ENCODE results near the gene HNRNPA0.

The HNRNPA0 gene

DNA sequence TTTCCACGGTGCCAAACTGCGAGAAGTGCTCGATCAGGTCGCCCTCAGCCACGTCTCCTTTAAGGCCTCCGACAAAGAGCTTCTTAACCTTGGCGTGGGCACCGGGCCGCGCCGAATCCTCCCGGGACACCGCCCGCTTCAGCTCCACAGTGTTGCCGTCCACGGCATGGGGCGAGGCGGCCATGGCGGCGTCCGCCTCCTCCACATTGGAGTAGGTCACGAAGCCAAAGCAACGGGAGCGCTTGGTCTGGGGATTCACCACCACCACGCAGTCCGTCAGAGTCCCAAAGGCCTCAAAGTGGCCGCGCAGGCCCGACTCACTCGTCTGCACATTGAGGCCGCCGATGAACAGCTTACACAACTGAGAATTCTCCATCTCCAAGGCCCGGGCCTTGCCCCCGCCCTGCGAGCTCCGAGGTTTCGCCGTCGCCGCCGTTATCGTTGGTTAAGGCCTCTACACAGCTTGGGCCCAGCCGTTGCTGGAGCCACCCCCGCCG lies 424 bp downstream of the HNRNPA0 start:
- no peak for DNase-seq

DNA sequence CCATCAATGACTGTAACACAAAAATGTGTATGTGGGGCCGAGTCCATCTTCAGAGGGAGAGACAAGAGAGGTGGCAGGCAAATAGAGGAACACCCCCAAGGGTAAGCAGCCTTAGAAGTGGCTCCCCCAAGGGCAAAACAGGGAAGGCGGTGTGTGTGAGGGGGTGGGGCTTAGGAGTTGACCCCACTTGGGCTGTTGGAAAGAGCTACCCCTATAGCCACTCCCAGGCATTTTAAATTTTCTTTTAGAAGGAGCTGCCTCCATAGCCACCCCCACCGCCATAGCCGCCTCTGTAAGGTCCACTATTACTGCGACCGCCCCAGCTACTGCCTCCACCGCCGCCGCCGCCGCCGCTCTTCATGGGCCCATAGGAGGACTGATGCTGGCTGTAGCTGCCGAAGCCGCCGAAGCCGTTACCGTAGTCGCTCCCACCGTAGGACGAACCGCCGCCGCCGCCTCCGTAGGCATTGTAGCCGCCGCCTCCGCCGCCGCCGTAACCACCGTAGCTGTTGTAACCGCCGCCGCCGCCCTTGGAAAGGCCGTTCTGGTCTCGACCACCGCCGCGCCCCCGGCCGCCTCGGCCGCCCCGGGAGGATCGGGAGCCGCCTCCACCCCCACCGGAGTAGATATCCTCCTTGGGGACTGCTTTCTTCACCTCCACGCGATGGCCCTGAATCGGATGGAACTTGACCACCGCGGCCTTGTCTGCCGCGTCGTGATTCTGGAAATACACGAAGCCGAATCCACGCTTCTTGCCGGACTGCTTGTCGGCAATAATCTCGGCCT lies 1.1 kb downstream of the HNRNPA0 start:
- DNase-seq, result no peak

DNA sequence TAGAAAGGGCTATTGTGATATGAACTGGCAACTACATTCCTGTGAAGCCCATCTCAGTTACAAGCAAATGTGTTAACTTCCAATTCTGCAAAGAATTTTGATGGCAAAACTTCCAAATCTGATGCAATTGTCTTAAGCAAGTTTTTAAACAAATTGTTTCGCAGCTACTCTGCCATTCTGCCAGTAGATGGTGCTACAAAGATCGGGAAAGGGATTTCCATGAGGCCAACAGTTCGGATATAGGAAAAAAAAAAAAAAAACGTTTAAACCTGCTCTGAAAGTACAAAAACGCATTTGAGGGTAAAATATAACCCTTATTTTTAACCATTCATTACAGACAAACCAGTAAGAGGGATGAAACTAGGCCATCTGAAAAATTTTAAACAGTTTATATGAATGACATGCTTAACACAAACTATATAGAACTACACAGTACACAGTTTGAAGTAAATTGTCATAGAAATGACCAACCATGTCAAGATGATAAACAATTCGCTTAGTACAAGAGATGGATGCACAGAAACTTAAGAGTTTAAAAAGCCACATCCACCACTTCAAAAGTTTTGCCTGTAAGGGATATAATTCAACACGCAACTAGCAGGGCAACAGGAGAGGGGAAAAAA lies 2.2 kb downstream of the HNRNPA0 start:
- no peak for DNase-seq

DNA sequence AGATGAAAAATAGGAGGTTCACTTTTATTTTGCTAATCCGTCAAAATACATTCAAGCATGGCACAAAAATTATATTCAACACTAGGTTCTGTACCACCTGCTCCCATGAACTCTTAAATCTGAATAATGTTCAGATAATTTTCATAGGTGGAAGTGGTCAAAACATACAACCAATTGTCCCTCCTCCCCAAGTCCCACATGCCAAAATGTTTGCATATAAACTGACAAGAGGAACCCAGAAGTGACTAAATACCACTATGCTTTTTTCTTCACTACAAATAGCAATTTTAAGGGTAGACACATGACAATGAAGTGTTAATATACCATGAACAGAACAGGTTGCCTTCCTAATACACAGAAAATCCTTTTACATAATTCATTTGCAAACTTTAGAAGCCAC lies 3.7 kb downstream of the HNRNPA0 start:
- no peak for DNase-seq

DNA sequence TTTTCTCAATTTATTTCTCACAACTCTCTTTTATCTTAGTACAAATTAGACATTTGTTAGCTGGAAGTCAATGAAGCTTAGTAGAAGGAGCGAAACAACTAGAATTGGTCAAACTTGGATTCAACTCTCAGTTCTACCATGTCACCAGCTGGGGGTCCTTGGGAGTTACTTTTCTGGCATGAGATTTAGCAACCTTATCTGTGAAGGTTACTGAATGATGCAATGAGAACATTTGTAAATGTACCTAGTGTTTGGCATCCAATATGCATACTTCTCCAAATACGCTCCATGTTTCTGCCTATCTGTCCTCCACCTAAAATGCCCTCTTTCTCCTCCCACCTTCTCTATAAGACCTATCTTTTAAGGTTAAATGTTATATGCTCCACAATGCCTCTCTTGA lies 6.3 kb downstream of the HNRNPA0 start:
- no peak for DNase-seq

DNA sequence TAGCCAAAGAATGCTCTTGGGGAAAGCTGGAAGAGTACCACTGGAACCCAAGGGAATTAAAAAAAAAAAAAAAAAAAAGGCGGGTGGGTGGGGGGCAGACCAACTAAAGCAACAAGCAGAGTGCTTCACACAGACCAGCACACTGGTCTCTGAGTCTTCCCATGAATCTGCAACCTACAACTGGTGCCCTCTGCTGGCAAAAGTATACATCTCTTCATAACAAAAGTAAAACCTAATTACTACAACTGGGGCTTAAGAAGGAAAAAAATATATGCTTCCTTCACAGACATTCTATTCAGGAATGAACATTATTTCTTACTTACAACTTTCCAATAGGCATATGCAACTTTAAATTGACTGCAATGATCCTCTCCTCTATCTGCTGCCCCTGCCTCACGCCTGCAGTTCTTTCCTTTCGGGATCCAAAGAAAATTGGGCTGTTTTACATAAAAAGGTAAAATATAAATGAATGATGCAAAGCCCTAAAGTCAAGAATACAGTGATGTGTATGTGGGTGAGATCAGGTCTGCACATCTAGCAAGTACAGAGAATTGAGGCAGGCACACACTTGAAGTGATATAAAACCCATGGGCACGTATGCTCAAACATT lies 11.0 kb downstream of the HNRNPA0 start:
- no peak for DNase-seq

DNA sequence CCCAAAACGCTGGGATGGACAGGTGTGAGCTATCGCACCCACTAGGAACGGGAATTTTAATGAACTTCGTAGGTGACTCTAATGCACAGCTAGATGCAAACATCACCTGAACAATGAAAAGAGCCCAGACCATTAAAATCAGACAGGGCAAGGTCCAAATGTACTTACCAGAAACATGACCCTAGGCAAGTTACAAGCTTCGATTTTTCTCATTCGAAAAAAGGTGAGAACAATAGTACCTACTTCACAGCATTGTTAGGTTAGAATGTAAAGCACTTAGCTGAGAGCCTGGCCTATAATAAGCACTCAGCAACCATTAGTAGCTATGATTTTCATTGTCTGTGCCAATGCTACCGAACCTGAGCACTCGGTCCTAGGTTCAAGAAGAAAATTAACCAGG lies 12.4 kb downstream of the HNRNPA0 start:
- no peak for DNase-seq

DNA sequence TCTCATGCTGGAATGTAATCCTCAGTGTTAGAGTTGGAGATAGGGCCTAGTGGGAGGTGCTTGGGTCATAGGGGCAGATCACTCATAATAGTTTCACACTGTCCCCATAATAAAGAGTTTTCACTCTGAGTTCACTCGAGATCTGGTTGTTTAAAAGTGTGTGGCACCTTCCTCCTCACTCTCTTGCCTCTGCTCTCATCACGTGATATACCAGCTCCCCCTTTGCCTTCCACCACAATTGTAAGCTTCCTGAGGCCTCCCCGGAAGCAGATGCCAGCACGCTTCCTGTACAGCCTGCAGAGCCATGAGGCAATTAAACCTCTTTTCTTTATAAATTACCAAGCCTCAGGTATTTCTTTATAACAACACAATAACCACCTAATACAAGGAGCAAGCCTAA lies 14.4 kb downstream of the HNRNPA0 start:
- no peak for DNase-seq

DNA sequence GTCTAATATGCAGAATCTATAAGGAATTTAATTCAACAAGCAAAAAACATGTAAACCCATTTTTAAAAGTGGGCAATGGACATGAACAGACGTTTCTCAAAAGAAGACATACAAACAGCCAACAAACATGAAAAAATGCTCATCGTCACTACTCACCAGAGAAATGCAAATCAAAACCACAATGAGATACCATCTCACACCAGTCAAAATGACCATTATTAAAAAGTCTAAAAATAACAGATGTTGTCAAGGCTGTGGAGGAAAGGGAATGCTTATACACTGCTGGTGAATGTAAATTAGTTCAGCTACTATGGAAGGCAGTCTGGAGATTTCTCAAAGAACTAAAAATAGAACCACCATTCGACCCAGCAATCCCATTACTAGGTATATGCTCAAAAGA lies 15.2 kb downstream of the HNRNPA0 start:
- no peak for DNase-seq

DNA sequence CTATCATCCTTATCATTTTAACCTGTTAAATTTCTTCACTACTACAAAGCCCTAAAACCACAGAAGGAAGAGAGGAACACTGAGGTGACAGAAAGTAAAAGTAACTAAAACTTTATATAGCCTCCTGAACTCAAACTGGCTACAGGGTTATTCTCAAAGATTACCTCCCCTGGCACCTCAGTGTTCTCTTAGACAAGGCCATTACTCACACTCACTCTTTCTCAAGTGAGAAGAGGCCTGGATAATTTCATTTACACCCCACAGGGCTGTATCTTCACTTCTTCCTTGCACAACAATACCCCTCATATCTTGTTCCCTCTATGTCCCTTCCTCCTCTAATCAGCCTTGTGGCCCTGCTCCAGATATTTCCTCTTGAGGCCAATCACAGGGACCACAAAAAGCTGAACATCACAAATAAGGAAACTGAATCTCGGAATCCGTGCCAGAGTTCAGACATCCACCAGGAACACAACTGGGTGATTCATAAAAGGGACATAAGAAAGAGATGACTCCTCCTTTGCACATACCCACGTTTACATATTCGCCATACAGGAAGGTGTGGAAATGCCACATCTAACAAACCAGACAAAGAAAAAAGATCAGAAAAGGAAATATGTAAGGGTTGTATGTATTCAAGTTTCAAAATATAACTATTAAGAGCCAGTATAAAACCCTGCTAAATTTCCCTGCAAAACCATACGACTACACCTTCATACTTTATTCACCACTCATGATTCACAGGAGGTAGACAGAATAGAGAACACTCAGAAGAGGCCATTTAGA lies 16.6 kb downstream of the HNRNPA0 start:
- no peak for DNase-seq

DNA sequence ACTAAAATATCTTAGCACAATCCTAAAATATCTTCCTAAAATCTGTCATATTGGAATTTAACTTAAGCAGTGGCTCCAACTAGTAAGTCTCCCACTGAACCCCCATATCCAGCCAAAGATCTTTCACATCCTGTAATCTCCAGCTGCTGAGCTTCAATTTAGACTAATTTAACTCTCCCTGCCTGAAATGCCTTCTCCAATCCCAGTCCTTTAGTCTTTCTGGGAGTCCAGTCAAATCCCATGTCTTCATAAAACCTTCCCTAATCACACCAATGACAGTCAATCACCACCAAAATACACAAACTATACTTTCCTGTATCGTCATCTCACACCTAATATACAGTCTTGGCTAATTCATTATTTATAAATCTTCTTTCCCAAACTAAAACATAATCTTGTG lies 17.7 kb downstream of the HNRNPA0 start:
- no peak for DNase-seq

DNA sequence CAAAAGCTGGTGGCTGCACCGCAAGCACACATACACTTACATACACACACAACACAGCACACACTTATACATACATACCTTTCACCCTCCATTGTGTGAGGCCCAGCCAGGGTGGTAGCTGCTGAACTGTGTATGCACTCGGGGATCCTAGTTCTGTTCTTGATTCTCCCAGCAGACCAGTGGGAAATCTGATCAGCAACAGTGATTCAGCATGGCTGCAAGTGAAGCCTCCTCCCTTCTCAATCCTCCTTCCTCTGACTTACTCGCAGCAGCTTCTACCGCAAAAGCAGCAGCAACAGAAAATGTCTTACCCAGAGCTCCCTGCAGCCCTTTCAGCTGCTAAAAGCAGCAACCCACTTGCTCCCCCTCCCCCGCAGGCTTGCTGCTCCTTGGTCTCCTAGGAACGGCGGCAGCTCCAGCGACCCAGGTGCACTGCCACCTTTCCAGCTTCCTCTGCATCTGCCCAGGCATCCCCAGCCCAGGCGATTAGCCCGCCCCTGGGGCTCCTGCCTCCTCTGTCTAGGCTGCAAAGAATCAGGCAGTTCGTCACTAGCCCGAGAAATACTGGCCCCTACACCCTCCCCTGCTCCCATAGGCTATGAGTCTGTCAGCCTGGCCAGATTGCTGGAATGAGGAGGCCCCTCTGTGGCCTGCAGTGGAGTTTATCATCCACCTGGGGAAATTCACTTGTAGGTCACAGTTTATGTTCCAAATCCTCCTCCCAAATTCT lies 18.4 kb downstream of the HNRNPA0 start, which contains the start of gene KLHL3:
KLHL3 (minus strand) TSS at position 535 of the 730 bp plus-strand sequence; CDS start at position 92, 443 bp downstream.
- no peak for DNase-seq

DNA sequence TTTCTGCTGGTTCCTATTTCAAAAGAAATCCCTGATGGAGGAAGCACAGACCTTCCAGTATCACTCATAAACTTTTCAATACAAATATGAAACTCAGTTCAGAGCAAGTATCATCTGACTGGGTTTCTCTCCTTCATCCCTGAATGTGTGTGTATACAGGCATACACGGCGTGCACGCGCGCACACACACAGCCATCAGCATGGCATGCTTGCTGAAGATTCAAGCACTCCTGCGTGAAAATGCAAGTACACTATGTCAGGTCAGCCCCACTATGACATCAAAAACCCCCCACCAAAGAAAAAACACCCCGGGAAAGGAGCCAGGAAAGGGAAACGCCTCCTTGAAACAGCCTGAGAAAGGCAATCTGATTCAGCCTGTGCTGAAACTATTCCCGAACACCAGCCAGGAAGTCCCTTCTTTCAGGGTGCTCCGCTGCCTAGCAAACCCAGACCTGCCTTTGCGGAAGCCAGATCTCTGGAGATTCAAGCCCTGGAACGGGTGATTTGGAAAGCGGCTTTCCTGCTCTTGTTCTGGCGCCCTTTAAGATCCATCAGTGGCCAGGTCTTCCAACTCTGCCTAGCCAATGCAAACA lies 19.1 kb downstream of the HNRNPA0 start:
- no peak for DNase-seq

DNA sequence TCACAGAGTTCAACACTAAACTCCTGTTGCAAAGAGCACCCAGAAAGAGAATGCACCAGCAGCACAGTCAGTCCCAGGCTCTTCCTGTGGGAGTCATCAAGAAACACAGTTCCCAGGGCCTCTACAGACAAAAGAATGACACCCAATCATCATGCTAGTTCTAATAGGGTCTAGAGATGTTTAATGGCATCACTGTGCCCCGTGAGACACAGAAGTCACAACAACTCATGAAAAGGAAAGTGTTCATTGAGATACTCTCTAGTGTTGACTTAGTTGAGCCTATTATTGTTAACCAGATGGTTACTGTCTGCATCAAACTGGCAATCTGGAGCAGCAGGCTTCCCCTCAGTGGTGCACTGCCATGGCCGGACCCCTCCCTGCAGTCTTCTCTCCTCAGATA lies 19.8 kb downstream of the HNRNPA0 start:
- no peak for DNase-seq

DNA sequence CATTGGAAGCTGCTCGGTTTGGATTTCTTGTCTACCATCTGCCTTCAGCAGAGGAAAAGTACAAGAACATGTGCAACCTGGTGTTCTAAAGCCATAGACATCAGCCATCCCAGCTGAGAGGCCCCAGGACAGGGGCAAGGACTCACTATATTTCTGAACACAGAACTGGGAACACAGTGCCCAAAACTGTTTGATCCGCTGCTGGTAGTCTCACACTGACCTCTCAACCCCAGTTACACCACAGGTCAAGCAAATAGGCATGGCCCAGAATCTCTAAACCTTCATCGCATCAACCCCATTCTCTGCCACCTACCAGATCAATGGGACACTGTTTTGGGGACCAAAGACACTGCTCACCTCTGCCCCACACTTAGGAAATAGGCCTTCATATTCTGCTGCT lies 20.2 kb downstream of the HNRNPA0 start:
- DNase-seq, result no peak

DNA sequence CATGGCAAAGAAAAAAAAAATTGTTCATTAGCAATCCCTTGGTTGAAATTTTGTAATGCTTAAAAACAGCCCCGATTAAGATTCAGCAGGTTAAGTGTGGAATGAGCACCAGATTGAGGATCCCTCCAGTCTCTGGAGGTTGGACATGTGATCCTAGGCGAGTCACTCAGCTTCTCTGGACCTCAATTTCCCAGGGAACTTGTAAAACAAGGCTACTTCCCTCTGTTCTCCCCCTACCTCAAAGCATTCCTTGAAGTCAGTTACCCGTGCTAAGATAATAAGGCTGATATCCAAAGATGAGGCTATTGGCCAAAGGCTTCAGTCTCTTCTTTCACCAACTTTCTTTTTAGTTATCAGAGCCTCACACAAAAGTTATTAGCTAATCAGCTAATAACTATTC lies 21.2 kb downstream of the HNRNPA0 start:
- no peak for DNase-seq

DNA sequence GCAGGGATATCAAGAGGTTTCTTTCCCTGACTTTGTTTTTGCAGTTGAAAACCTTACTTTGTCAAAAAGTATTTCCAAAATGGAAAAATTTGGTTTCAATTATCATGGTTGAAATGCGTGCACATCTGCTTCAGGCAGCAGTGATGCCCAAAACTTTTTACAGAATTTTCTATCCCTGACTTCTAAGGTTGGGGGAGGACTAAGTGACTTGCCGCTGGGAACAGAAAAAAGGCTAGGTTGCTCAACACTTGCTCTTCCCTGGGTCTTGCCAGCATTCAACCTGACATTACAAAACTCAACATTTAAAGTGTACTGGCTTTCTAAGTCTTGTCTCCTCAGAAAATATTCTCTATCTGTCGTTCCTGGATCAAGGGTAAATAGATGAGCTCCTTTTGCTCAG lies 23.0 kb downstream of the HNRNPA0 start:
- no peak for DNase-seq

DNA sequence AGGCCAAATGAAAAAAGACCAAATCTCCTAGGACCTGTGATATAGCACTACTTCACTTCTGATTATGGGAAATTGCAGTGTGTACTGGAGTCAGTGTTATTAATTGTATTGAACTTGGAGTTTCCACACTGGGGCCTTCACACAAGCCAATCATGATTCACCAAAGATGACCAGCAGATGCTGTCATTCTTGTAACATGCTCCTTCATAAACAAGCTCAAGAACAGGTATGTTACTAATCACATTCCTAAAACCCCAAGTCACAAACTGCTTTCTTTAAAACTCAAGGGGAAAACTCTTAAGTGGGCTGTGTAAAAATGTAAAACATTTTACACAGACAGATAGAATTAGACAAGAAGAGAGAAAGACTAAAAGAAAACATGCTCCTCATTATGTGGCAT lies 23.8 kb downstream of the HNRNPA0 start:
- no peak for DNase-seq

DNA sequence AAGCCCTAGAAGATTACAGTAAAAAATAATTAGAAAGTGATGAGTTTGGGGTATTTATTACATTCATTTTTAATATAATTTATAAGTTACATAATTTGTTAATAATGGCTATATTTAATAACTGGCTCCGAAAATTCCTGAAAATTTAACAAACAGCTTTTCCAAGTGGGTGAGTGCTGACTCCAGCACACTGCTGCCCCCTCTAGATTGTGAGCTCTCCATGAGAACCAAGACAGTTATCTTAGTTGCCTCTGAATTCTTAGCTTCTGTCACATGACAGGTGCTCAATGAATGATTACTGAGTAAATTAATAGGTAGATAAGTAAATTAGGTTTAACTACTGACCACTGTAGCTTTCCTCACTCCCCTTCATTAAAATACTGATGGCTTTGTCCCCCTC lies 26.1 kb downstream of the HNRNPA0 start:
- no peak for DNase-seq

DNA sequence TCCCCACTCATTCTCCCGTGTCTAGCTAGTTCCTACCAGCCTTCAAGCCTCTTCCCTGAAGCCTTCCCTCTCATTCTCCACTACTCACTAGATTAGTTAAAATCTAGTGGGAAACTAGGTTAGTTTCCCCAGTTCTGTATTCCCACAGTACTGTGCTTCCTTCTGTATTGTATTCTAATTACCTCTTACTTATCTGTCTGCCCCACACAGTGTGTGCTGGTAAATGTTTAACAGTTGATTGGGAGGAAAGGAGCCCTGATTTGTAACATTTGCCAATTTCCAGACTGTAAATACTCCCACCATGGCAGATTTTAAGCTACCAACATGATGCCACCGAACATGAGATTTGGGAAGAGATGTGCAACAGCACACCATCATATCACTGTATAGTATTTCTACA lies 26.5 kb downstream of the HNRNPA0 start:
- no peak for DNase-seq

DNA sequence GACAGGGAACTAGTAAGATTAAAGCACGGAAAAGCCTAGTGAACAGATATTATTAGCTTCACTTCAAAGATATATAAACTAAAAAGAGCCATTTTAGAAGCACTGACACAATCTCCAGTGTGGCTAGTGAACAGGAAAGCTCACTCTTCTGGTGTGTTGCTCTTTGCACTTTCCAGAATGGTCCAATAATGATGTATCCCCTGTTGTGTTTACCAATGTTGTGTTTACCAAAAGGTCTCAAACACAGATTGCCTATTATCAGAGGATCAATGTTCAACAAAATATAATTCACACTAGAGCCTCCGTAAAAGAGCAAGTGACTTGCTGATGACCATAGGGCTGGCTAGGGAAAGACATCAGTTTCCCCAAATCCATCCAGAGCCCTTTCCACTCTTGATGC lies 29.9 kb downstream of the HNRNPA0 start:
- DNase-seq, result no peak

DNA sequence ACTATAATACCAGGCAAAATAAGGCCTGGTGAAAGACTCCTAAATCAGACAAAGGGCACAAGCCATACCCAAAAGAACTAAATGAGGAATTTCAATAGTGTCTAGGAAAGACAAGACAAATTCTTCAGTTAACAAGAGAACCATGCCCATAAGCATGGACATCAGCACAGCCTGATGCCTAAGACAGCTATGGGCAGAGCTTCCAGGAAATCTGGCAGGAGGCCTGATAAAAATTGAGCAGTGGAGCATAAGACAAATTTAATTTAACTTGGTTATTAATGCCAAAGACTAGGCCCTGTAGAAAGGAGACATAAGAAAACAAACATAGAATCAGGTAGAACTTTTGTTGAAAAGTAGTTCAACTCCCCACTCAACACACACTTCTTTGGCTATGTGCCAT lies 35.6 kb downstream of the HNRNPA0 start:
- DNase-seq, result no peak
